OCI-LY7 (cell line): ENCODE measurements around the gene CEP170. TPM values are rescaled to one million over a fixed set of nuclear protein-coding genes. Genes with fewer than 3 reads are reported as not detected.
"Not testable (repeated sequence)": the region's sequence is repeated elsewhere in the genome, so short reads cannot be mapped to it uniquely, and the experiment has no call there.

Experiments used
- BruUV-seq: library from RNA; stranded (reverse); fragments of 400-500 nt; replicated peaks from 2 replicates; lab custom pipeline; 2021; lab: Mats Ljungman, UMichigan
- CTCF ChIA-PET: fragments of 300-600 bp; sonication (Branson Sonifier 250); formaldehyde crosslinking; loops from one replicate; lab custom pipeline; 2022; ENCODE audit warnings: antibody characterized with exemption; ENCODE audit not compliant: unreplicated experiment; lab: Charles Lee
- POLR2A ChIA-PET: fragments of 300-600 bp; sonication (Branson Sonifier 250); formaldehyde crosslinking; loops from one replicate; lab custom pipeline; 2022; ENCODE audit warnings: antibody characterized with exemption; lab: Charles Lee
- DNase-seq: peaks from one replicate; pipeline ENCODE4 v3.0.0-alpha.2; 2015; ENCODE audit warnings: low spot score
- H2AFZ ChIP-seq: fragments of 200-600 bp; sonication (generic), shearing (Covaris generic); 2 replicates; pipeline ENCODE4 v1.6.1; 2014; ENCODE audit warnings: mild to moderate bottlenecking, antibody characterized with exemption, low read length, moderate library complexity
- H3K27ac ChIP-seq: fragments of 200-600 bp; sonication (generic); 2 replicates; pipeline ENCODE4 v1.5.1; 2014; ENCODE audit warnings: mixed run types, low read depth, mild to moderate bottlenecking, moderate library complexity, low read length, inconsistent platforms; ENCODE audit not compliant: poor library complexity, severe bottlenecking
- H3K36me3 ChIP-seq: fragments of 200-600 bp; sonication (generic); 2 replicates; pipeline ENCODE4 v1.6.1; 2014; ENCODE audit warnings: mild to moderate bottlenecking, antibody characterized with exemption, low read length, moderate library complexity, mixed read lengths; ENCODE audit not compliant: insufficient read depth
- H3K4me1 ChIP-seq: fragments of 200-600 bp; sonication (generic); 2 replicates; pipeline ENCODE4 v1.5.1; 2014; ENCODE audit warnings: mild to moderate bottlenecking, low read length; ENCODE audit not compliant: insufficient read depth, poor library complexity, severe bottlenecking
- H3K4me2 ChIP-seq: fragments of 200-600 bp; sonication (generic); 2 replicates; pipeline ENCODE4 v1.6.1; 2014; ENCODE audit warnings: mild to moderate bottlenecking, low read length
- H3K4me3 ChIP-seq: fragments of 200-600 bp; sonication (generic); 2 replicates; pipeline ENCODE4 v1.5.1; 2014; ENCODE audit warnings: mild to moderate bottlenecking, low read depth, low read length; ENCODE audit not compliant: poor library complexity, severe bottlenecking
- H3K79me2 ChIP-seq: fragments of 200-600 bp; sonication (generic); 2 replicates; pipeline ENCODE4 v1.6.1; 2016; ENCODE audit warnings: low read depth, mild to moderate bottlenecking, low read length, moderate library complexity, mixed read lengths; ENCODE audit not compliant: insufficient read depth
- H3K9me2 ChIP-seq: fragments of 200-600 bp; sonication (generic); 2 replicates; pipeline ENCODE4 v1.6.1; 2016; ENCODE audit warnings: mild to moderate bottlenecking, low read length, mixed read lengths; ENCODE audit not compliant: insufficient read depth
- H3K9me3 ChIP-seq: fragments of 200-600 bp; sonication (generic); 2 replicates; pipeline ENCODE4 v1.6.1; 2014; ENCODE audit warnings: mild to moderate bottlenecking, mixed run types, low read length, mixed read lengths
- H4K20me1 ChIP-seq: fragments of 200-600 bp; sonication (generic); 2 replicates; pipeline ENCODE4 v1.6.1; 2014; ENCODE audit warnings: mild to moderate bottlenecking, antibody characterized with exemption, low read length, moderate library complexity, mixed read lengths; ENCODE audit not compliant: insufficient read depth
- CTCF ChIP-seq: fragments of 200-600 bp; sonication (generic); conservative IDR thresholded peaks from 2 replicates; pipeline ENCODE4 v1.5.1; 2014; ENCODE audit warnings: mild to moderate bottlenecking, antibody characterized with exemption, low read length, moderate library complexity, mixed read lengths
- EZH2phosphoT487 ChIP-seq: fragments of 200-600 bp; sonication (generic); IDR thresholded peaks from 2 replicates; pipeline ENCODE4 v1.6.1; 2018; ENCODE audit warnings: low read depth, borderline replicate concordance, mild to moderate bottlenecking, mixed run types, antibody characterized with exemption, low read length, moderate library complexity, mixed read lengths
- intact Hi-C: fragments of 100-400 bp; cut with micrococcal nuclease; formaldehyde crosslinking; loops from one replicate; pipeline ENCODE4 v1.10.0; 2022; ENCODE audit not compliant: unreplicated experiment
- total RNA-seq, 2 experiments: library from RNA; depleted of rRNA in 1 of 2; stranded (reverse); fragments of >200 nt in 1 of 2; shearing (Covaris generic) in 1 of 2; gene quantifications; 2 replicates each; pipeline ENCODE4 v1.2.3, GENCODE V29; 2014 to 2022

The CEP170 gene
- total RNA-seq, 2 experiments from 2014 or later, result 57.6 to 85.4 TPM

GRCh38 chr1:243183176-243183575, 71.9 kb downstream of the CEP170 start:
- CTCF ChIA-PET, intact Hi-C loops, BruUV-seq, H2AFZ ChIP-seq, H3K9me2 ChIP-seq, H3K4me1 ChIP-seq, H3K9me3 ChIP-seq, DNase-seq, H4K20me1 ChIP-seq, H3K27ac ChIP-seq, H3K4me2 ChIP-seq, H3K79me2 ChIP-seq, POLR2A ChIA-PET, H3K4me3 ChIP-seq: not testable (repeated sequence)
- peaks cover 18% of the 10 kb centered on the region for H3K36me3 ChIP-seq

GRCh38 chr1:243179720-243180119, 75.4 kb downstream of the CEP170 start:
- intact Hi-C loops, result no loop called here
- DNase-seq, result no peak
- H3K9me2 ChIP-seq, result no peaks in the 10 kb centered on the region
- H3K27ac ChIP-seq, result no peak overlapping the region
- H3K4me3 ChIP-seq, result no peak overlapping the region
- CTCF ChIA-PET, result no interaction called here
- no peak overlapping the region for H2AFZ ChIP-seq
- TF ChIP-seq EZH2phosphoT487 (no peak), CTCF (no peak)
- no peaks in the 10 kb centered on the region for H3K9me3 ChIP-seq
- H3K4me2 ChIP-seq, result no peak overlapping the region
- no peaks in the 10 kb centered on the region for H4K20me1 ChIP-seq
- no peaks in the 10 kb centered on the region for H3K4me1 ChIP-seq
- no TSS peak for BruUV-seq
- 0 out of 2 replicates have a peak, but pooled peaks cover under 1% of the 10 kb centered on the region for H3K36me3 ChIP-seq
- no peaks in the 10 kb centered on the region for H3K79me2 ChIP-seq
- POLR2A ChIA-PET, result no interaction called here

GRCh38 chr1:243177792-243178191, 77.3 kb downstream of the CEP170 start:
- H3K9me2 ChIP-seq, H3K27ac ChIP-seq, intact Hi-C loops, H3K36me3 ChIP-seq, H3K4me3 ChIP-seq, H2AFZ ChIP-seq, H4K20me1 ChIP-seq, H3K9me3 ChIP-seq, H3K79me2 ChIP-seq, BruUV-seq, H3K4me1 ChIP-seq, H3K4me2 ChIP-seq, CTCF ChIA-PET, DNase-seq: not testable (repeated sequence)
- POLR2A ChIA-PET, result interaction anchor here (0.6 kb wide), 1 partner anchor 41 kb away, joined by 4 read pairs; no protein-coding TSS in a partner anchor

GRCh38 chr1:243173758-243174369, 81.2 kb downstream of the CEP170 start:
- H3K9me2 ChIP-seq, H3K4me1 ChIP-seq, H3K4me2 ChIP-seq, H3K27ac ChIP-seq, H3K36me3 ChIP-seq, H3K9me3 ChIP-seq, DNase-seq, POLR2A ChIA-PET, intact Hi-C loops, H4K20me1 ChIP-seq, CTCF ChIA-PET, BruUV-seq, H2AFZ ChIP-seq, H3K79me2 ChIP-seq, H3K4me3 ChIP-seq: not testable (repeated sequence)

- peaks cover 15% of the 10 kb centered on the region for H3K36me3 ChIP-seq
- H3K4me1 ChIP-seq, H3K27ac ChIP-seq, H2AFZ ChIP-seq, H4K20me1 ChIP-seq, H3K9me2 ChIP-seq, H3K79me2 ChIP-seq, BruUV-seq, H3K9me3 ChIP-seq, H3K4me2 ChIP-seq, POLR2A ChIA-PET, H3K4me3 ChIP-seq, intact Hi-C loops, CTCF ChIA-PET, DNase-seq: not testable (repeated sequence)
Observed at GRCh38 chr1:243164911-243165310, 90.2 kb downstream of the CEP170 start.

GRCh38 chr1:243150906-243151305, 104.2 kb downstream of the CEP170 start:
- intact Hi-C loops, H3K27ac ChIP-seq, H4K20me1 ChIP-seq, H2AFZ ChIP-seq, H3K36me3 ChIP-seq, H3K9me2 ChIP-seq, H3K4me1 ChIP-seq, H3K79me2 ChIP-seq, CTCF ChIA-PET, H3K4me3 ChIP-seq, H3K4me2 ChIP-seq, H3K9me3 ChIP-seq, DNase-seq, POLR2A ChIA-PET, BruUV-seq: not testable (repeated sequence)
